Panc1 (cell line): Measurements from ENCODE around the gene LCOR. TPM values are rescaled to one million over a fixed set of nuclear protein-coding genes. Genes with fewer than 3 reads are reported as not detected.

Source experiments
- ATAC-seq: fragments of 200-7000 bp; cut with Tn5 transposase; 2 replicates; pipeline ENCODE4 v1.9.1; 2020; ENCODE audit warnings: mild to moderate bottlenecking, moderate library complexity
- BruUV-seq: library from RNA; stranded (reverse); fragments of 400-500 nt; replicated peaks from 2 replicates; lab custom pipeline; 2021; lab: Mats Ljungman, UMichigan
- CTCF ChIA-PET: fragments of 300-600 bp; sonication (Branson Sonifier 250); formaldehyde crosslinking; loops from one replicate; lab custom pipeline; 2022; ENCODE audit warnings: antibody characterized with exemption; lab: Charles Lee
- POLR2A ChIA-PET: fragments of 300-600 bp; sonication (Branson Sonifier 250); formaldehyde crosslinking; loops from one replicate; lab custom pipeline; 2022; ENCODE audit warnings: antibody characterized with exemption; lab: Charles Lee
- DNase-seq: peaks from one replicate; pipeline ENCODE4 v3.0.0-alpha.2; 2010; ENCODE audit warnings: low read depth, low spot score
- H3K27ac ChIP-seq: 2 replicates; pipeline ENCODE4 v1.5.1; 2011; ENCODE audit warnings: mild to moderate bottlenecking, low read length, inconsistent platforms
- H3K27me3 ChIP-seq: fragments of 200-500 bp; sonication (Bioruptor generic); 2 replicates; pipeline ENCODE4 v1.6.0; 2014; ENCODE audit warnings: low read length, inconsistent platforms; ENCODE audit not compliant: control insufficient read depth, insufficient read depth
- H3K36me3 ChIP-seq: fragments of 200-500 bp; sonication (Bioruptor generic); 2 replicates; pipeline ENCODE4 v1.5.1; 2014; ENCODE audit warnings: inconsistent platforms, mild to moderate bottlenecking, low read length, moderate library complexity; ENCODE audit not compliant: control insufficient read depth, insufficient read depth
- H3K4me1 ChIP-seq: 2 replicates; pipeline ENCODE4 v1.5.1; 2011; ENCODE audit warnings: inconsistent platforms, mild to moderate bottlenecking, low read length, moderate library complexity; ENCODE audit not compliant: control insufficient read depth, insufficient read depth
- H3K4me3 ChIP-seq, 2 experiments: 2 replicates each; pipeline ENCODE4 v1.5.1; 2011 to 2012; ENCODE audit warnings: low read depth in 2 of 2, low read length in 2 of 2, mild to moderate bottlenecking in 2 of 2, inconsistent platforms in 1 of 2, moderate library complexity in 1 of 2
- H3K9me3 ChIP-seq: fragments of 200-500 bp; sonication (Bioruptor generic); 2 replicates; pipeline ENCODE4 v1.5.1; 2014; ENCODE audit warnings: low read depth, mild to moderate bottlenecking, inconsistent platforms, low read length, moderate library complexity; ENCODE audit not compliant: control insufficient read depth, insufficient read depth
- POLR2AphosphoS5 ChIP-seq: IDR thresholded peaks from 2 replicates; pipeline ENCODE4 v1.6.1; 2012; ENCODE audit warnings: mild to moderate bottlenecking, low read depth, low read length, moderate library complexity
- SIN3A ChIP-seq: IDR thresholded peaks from 2 replicates; pipeline ENCODE4 v1.6.1; 2012; ENCODE audit warnings: low read depth, mild to moderate bottlenecking, low read length, moderate library complexity, borderline replicate concordance; ENCODE audit not compliant: insufficient read depth
- TCF7L2 ChIP-seq: IDR thresholded peaks from 2 replicates; pipeline ENCODE4 v1.6.1; 2011; ENCODE audit warnings: mild to moderate bottlenecking, low read depth, low read length, inconsistent platforms
- in situ Hi-C: cut with HindIII; loops from 2 replicates; pipeline ENCODE4 v1.10.0; 2016; ENCODE audit warnings: low sequenced_read_pairs, low pct_unique_long_range_greater_than_20kb
- intact Hi-C: fragments of 100-400 bp; cut with micrococcal nuclease; formaldehyde crosslinking; loops from one replicate; pipeline ENCODE4 v1.10.0; 2022; ENCODE audit not compliant: unreplicated experiment
- total RNA-seq: library from RNA; stranded (reverse); gene quantifications from one replicate; pipeline ENCODE4 v1.2.1, GENCODE V29; 2021; ENCODE audit not compliant: unreplicated experiment
- TF ChIP-seq, protein P1 (sequence below), 2 experiments: IDR thresholded peaks; 2 replicates each; pipeline ENCODE4 v1.6.1; 2011 to 2012; ENCODE audit warnings: low read depth in 2 of 2, control low read depth in 1 of 2, low read length in 1 of 2, mild to moderate bottlenecking in 1 of 2, moderate library complexity in 1 of 2; ENCODE audit not compliant: insufficient read depth in 1 of 2
- TF ChIP-seq, protein P2 (sequence below): fragments of 450-650 bp; IDR thresholded peaks from 2 replicates; pipeline ENCODE4 v1.5.1; 2017; ENCODE audit warnings: mild to moderate bottlenecking

LCOR gene
- total RNA-seq, 1 experiment from 2014 or later: 58.0 TPM

DNA sequence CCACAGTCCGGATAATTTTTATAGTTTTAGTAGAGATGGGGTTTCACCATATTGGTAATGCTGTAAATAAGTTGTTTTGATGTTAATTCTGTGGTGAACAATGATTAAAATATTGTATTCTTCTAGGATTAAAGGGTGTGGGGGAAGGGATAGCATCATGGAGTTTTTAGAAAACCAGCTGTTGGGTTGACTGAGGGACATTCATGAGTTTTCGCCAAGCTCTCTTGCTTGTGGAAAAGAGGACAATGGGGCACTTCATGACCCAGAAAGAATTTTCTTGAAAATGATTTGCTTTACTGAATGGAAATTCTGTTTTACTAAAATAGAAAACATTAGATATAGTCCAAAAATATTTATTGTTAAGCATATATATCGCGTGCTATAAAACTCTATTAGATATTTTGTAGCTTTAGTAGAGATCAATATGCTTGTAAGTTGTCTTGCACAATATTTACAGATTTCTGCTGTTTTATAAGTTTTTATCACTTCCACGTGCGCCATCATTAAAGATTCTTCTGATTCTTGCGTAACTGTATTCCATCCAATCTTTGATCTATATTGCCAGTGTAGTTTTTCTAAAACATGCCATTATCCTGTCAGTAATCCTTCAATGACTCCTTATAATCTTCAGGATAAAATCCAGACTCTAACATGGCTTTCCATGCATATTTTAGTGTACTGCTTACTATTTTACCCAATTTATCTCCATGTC is 41.8 kb downstream of the LCOR start:
- BruUV-seq: no TSS peak
- POLR2A ChIA-PET: no interaction called here
- CTCF ChIA-PET: no interaction called here
- no peaks in the 10 kb centered on the region for H3K36me3 ChIP-seq
- H3K27ac ChIP-seq: no peak overlapping the region
- DNase-seq: no peak
- no peaks in the 10 kb centered on the region; the same call in 1 of the 2 replicates for H3K4me1 ChIP-seq
- TF ChIP-seq TCF7L2 (no peak), POLR2AphosphoS5 (no peak), SIN3A (no peak)
- TF ChIP-seq, protein P1, sequence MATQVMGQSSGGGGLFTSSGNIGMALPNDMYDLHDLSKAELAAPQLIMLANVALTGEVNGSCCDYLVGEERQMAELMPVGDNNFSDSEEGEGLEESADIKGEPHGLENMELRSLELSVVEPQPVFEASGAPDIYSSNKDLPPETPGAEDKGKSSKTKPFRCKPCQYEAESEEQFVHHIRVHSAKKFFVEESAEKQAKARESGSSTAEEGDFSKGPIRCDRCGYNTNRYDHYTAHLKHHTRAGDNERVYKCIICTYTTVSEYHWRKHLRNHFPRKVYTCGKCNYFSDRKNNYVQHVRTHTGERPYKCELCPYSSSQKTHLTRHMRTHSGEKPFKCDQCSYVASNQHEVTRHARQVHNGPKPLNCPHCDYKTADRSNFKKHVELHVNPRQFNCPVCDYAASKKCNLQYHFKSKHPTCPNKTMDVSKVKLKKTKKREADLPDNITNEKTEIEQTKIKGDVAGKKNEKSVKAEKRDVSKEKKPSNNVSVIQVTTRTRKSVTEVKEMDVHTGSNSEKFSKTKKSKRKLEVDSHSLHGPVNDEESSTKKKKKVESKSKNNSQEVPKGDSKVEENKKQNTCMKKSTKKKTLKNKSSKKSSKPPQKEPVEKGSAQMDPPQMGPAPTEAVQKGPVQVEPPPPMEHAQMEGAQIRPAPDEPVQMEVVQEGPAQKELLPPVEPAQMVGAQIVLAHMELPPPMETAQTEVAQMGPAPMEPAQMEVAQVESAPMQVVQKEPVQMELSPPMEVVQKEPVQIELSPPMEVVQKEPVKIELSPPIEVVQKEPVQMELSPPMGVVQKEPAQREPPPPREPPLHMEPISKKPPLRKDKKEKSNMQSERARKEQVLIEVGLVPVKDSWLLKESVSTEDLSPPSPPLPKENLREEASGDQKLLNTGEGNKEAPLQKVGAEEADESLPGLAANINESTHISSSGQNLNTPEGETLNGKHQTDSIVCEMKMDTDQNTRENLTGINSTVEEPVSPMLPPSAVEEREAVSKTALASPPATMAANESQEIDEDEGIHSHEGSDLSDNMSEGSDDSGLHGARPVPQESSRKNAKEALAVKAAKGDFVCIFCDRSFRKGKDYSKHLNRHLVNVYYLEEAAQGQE (IDR thresholded peaks at IDR 0.05; ENCODE audit: insufficient read depth in 1 of 2, low read depth in 2 of 2, low read length in 1 of 2): no peak
- TF ChIP-seq, protein P2, sequence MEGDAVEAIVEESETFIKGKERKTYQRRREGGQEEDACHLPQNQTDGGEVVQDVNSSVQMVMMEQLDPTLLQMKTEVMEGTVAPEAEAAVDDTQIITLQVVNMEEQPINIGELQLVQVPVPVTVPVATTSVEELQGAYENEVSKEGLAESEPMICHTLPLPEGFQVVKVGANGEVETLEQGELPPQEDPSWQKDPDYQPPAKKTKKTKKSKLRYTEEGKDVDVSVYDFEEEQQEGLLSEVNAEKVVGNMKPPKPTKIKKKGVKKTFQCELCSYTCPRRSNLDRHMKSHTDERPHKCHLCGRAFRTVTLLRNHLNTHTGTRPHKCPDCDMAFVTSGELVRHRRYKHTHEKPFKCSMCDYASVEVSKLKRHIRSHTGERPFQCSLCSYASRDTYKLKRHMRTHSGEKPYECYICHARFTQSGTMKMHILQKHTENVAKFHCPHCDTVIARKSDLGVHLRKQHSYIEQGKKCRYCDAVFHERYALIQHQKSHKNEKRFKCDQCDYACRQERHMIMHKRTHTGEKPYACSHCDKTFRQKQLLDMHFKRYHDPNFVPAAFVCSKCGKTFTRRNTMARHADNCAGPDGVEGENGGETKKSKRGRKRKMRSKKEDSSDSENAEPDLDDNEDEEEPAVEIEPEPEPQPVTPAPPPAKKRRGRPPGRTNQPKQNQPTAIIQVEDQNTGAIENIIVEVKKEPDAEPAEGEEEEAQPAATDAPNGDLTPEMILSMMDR: no peak
- H3K9me3 ChIP-seq: no peaks in the 10 kb centered on the region
- intact Hi-C loops: no loop called here
- no peak for ATAC-seq
- in situ Hi-C loops: no loop called here
- H3K27me3 ChIP-seq: no peaks in the 10 kb centered on the region
- H3K4me3 ChIP-seq: no peak overlapping the region

DNA sequence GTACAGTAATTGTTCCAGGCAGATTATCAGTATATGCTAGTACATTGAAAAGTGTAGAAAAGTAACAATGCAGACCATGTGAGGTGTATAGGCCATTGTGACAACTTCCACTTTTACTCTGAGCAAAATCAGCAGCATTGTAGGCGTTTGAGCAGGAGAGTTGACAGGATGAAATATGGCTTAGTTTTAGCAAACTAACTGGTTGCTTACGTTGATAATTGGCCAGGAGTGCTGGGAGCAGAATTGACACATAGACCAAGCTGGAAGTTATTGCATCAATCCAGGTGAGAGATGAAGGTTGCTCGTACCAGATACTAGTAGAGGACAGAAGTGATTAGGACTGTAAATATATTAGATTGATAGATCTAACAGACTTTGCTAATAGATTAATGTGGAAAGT is 46.0 kb downstream of the LCOR start:
- H3K27me3 ChIP-seq: no peaks in the 10 kb centered on the region
- H3K36me3 ChIP-seq: no peaks in the 10 kb centered on the region
- TF ChIP-seq, protein P2: no peak
- TF ChIP-seq, protein P1 (IDR thresholded peaks at IDR 0.05; ENCODE audit: insufficient read depth in 1 of 2, low read depth in 2 of 2, low read length in 1 of 2): no peak
- TF ChIP-seq POLR2AphosphoS5: no peak
- TF ChIP-seq SIN3A: no peak
- TF ChIP-seq TCF7L2: no peak
- no peak overlapping the region for H3K4me3 ChIP-seq
- DNase-seq: no peak
- no peaks in the 10 kb centered on the region; the same call in 1 of the 2 replicates for H3K4me1 ChIP-seq
- intact Hi-C loops (no loop called here), in situ Hi-C loops (no loop called here)
- no peaks in the 10 kb centered on the region for H3K9me3 ChIP-seq
- ChIA-PET POLR2A (no interaction called here), CTCF (no interaction called here)
- peak; percentile 35; the same call in 1 of the 2 replicates for ATAC-seq
- BruUV-seq: no TSS peak
- H3K27ac ChIP-seq: no peak overlapping the region
